Parathyroid adenoma (tissue), 2 donors: Measurements from ENCODE around the gene DPP4.

Source experiments
- H2AFZ ChIP-seq: fragments of 300-600 bp; sonication (generic); one replicate; pipeline ENCODE4 v1.7.0; 2017; ENCODE audit warnings: antibody characterized with exemption, mild to moderate bottlenecking
- H3K27ac ChIP-seq: fragments of 300-600 bp; sonication (generic); one replicate; pipeline ENCODE4 v1.7.0; 2017
- H3K27me3 ChIP-seq: fragments of 300-600 bp; sonication (generic); one replicate; pipeline ENCODE4 v1.7.0; 2017; ENCODE audit warnings: low read length; ENCODE audit not compliant: control insufficient read depth, insufficient read depth
- H3K36me3 ChIP-seq: fragments of 300-600 bp; sonication (generic); one replicate; pipeline ENCODE4 v1.7.0; 2017; ENCODE audit warnings: low read length; ENCODE audit not compliant: control insufficient read depth, insufficient read depth
- H3K4me1 ChIP-seq: fragments of 300-600 bp; sonication (generic); one replicate; pipeline ENCODE4 v1.7.0; 2017; ENCODE audit warnings: control low read depth
- H3K4me2 ChIP-seq: fragments of 300-600 bp; sonication (generic); one replicate; pipeline ENCODE4 v1.7.0; 2017; ENCODE audit warnings: low read length
- H3K4me3 ChIP-seq: fragments of 300-600 bp; sonication (generic); one replicate; pipeline ENCODE4 v1.7.0; 2017; ENCODE audit warnings: low read depth, low read length
- H3K79me2 ChIP-seq: fragments of 300-600 bp; sonication (generic); one replicate; pipeline ENCODE4 v1.7.0; 2017; ENCODE audit warnings: control low read depth
- H3K9ac ChIP-seq: fragments of 300-600 bp; sonication (generic); one replicate; pipeline ENCODE4 v1.7.0; 2017; ENCODE audit warnings: mild to moderate bottlenecking
- H3K9me3 ChIP-seq: fragments of 300-600 bp; sonication (generic); one replicate; pipeline ENCODE4 v1.7.0; 2017; ENCODE audit warnings: low read length; ENCODE audit not compliant: control insufficient read depth
- CTCF ChIP-seq: fragments of 300-600 bp; sonication (generic); IDR thresholded peaks from one replicate; pipeline ENCODE4 v1.7.0; 2017; ENCODE audit warnings: antibody characterized with exemption, mild to moderate bottlenecking
- donor health status: primary hyperparathyroidism.

The DPP4 gene

GRCh38 chr2:162037028-162037795, 36.8 kb downstream of the DPP4 start:
- no peak for TF ChIP-seq CTCF
- no peak overlapping the region for H3K4me2 ChIP-seq
- H3K4me1 ChIP-seq: no peaks in the 10 kb centered on the region
- no peak overlapping the region for H3K27ac ChIP-seq
- H3K27me3 ChIP-seq: no peaks in the 10 kb centered on the region
- no peak overlapping the region for H3K4me3 ChIP-seq
- no peaks in the 10 kb centered on the region for H3K36me3 ChIP-seq
- no peak overlapping the region for H3K9ac ChIP-seq
- no peaks in the 10 kb centered on the region for H3K9me3 ChIP-seq
- no peaks in the 10 kb centered on the region for H3K79me2 ChIP-seq
- H2AFZ ChIP-seq: no peak overlapping the region

GRCh38 chr2:162035981-162036380, 38.0 kb downstream of the DPP4 start:
- H3K27me3 ChIP-seq: no peaks in the 10 kb centered on the region
- no peak for TF ChIP-seq CTCF
- H2AFZ ChIP-seq: no peak overlapping the region
- no peak overlapping the region for H3K4me2 ChIP-seq
- no peak overlapping the region for H3K4me3 ChIP-seq
- H3K79me2 ChIP-seq: no peaks in the 10 kb centered on the region
- no peak overlapping the region for H3K9ac ChIP-seq
- H3K27ac ChIP-seq: no peak overlapping the region
- H3K4me1 ChIP-seq: no peaks in the 10 kb centered on the region
- H3K9me3 ChIP-seq: no peaks in the 10 kb centered on the region
- no peaks in the 10 kb centered on the region for H3K36me3 ChIP-seq

DNA sequence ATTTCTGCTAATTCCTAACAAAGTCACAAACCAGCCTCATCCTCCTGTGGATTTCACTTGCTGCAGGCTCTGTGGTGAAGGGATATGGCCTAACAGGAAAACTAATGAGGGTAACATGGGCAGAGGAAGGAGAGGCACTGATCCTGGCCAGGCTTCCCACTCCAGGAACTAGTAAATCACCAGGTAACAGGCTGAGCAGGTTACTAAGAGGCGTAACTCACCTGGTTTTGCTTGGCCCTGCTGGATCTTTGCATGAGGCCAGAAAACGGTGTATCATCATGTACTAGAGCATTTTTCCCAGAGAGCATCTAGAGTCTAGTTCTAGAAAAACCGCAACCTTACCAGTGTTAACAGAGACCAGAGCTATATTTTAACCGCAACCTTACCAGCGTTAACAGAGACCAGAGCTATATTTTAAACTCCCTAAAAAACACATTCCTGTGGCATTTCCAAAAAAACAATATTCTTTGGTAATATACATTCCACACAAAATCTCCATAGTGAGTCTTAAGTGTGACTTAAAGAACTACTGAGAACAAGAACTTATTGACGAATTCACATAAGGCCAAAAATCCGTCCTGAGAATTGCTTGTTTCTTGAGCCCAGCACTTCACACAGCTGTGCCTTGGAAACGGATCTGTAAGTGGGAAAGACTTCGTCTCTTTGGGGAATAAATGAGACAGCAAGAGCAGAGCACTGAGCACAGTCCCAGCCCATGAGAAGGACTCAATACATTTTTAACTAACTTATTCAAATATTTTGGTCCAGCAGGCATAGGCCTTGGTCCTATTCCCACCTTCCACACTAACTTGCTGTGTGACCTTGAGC, 43.4 kb downstream of the DPP4 start:
- peaks cover 34% of the 10 kb centered on the region for H3K4me1 ChIP-seq
- no peak overlapping the region for H3K9ac ChIP-seq
- H3K27ac ChIP-seq: no peak overlapping the region
- H3K4me2 ChIP-seq: no peak overlapping the region
- no peaks in the 10 kb centered on the region for H3K36me3 ChIP-seq
- no peaks in the 10 kb centered on the region for H3K27me3 ChIP-seq
- H3K4me3 ChIP-seq: no peak overlapping the region
- no peaks in the 10 kb centered on the region for H3K9me3 ChIP-seq
- no peaks in the 10 kb centered on the region for H3K79me2 ChIP-seq
- no peak for TF ChIP-seq CTCF
- H2AFZ ChIP-seq: no peak overlapping the region

GRCh38 chr2:162029287-162029901, 44.6 kb downstream of the DPP4 start:
- Histone ChIP-seq H2AFZ (no peak overlapping the region), H3K9ac (no peak overlapping the region), H3K4me3 (no peak overlapping the region), H3K27me3 (no peaks in the 10 kb centered on the region), H3K4me1 (peaks cover 34% of the 10 kb centered on the region), H3K9me3 (no peaks in the 10 kb centered on the region), H3K27ac (peak overlapping the region; percentile 43), H3K79me2 (no peaks in the 10 kb centered on the region), H3K36me3 (no peaks in the 10 kb centered on the region), H3K4me2 (no peak overlapping the region)
- TF ChIP-seq CTCF: no peak
